K562 (cell line): ENCODE results near the gene PLCG2. TPM values are rescaled to one million over a fixed set of nuclear protein-coding genes. Genes with fewer than 3 reads are reported as not detected.

Experiments
- CXXC5 ChIP-seq: fragments of 250-450 bp; sonication (Bioruptor Pico); IDR thresholded peaks from 2 replicates; pipeline ENCODE4 v1.8.0; 2022; ENCODE audit warnings: inconsistent platforms, mild to moderate bottlenecking, moderate library complexity
- ELF2 ChIP-seq: fragments of 250-450 bp; sonication (Bioruptor Pico); IDR thresholded peaks from 2 replicates; pipeline ENCODE4 v1.5.0; 2021; ENCODE audit warnings: mild to moderate bottlenecking
- GABPA ChIP-seq: fragments of 200-800 bp; sonication (Bioruptor generic); conservative IDR thresholded peaks from 2 replicates; pipeline ENCODE4 v1.6.1; 2016; ENCODE audit warnings: low read depth, missing genetic modification characterization, missing compliant biosample characterization
- HCFC1 ChIP-seq: IDR thresholded peaks from 2 replicates; pipeline ENCODE4 v1.6.1; 2012; ENCODE audit warnings: low read depth, low read length, improper control_type of control experiment
- HMGN3 ChIP-seq: IDR thresholded peaks from 2 replicates; pipeline ENCODE4 v1.6.1; 2011; ENCODE audit warnings: borderline replicate concordance, low read depth, mild to moderate bottlenecking, mixed read lengths, low read length; ENCODE audit not compliant: insufficient read length; ENCODE audit errors: extremely low read depth
- OTX1 ChIP-seq: fragments of 450-650 bp; formaldehyde crosslinking; IDR thresholded peaks from 2 replicates; pipeline ENCODE4 v1.4.0; 2022; ENCODE audit warnings: mild to moderate bottlenecking
- SP2 ChIP-seq: IDR thresholded peaks from 2 replicates; pipeline ENCODE4 v1.6.1; 2011; ENCODE audit warnings: mild to moderate bottlenecking, low read depth, low read length, moderate library complexity; ENCODE audit not compliant: poor library complexity, severe bottlenecking; ENCODE audit errors: extremely low read depth
- polyA plus RNA-seq, 8 experiments: library from polyadenylated mRNA; depleted of rRNA in 4 of 8; stranded (reverse) in 5 of 8; unstranded in 3 of 8; fragments of >200 nt; fragmentation: Nextera tagmentation in 2 of 8; fragmentation: Illumina TruSeq in 1 of 8; extraction: Ambion mirVana in 2 of 8; extraction: Trizol in 1 of 8; gene quantifications; 2 replicates each; pipeline versions ENCODE4 v1.2.1 to v1.2.3, GENCODE V29; 2011 to 2014; ENCODE audit warnings: inconsistent platforms in 1 of 8, missing spikeins in 1 of 8
- total RNA-seq, 7 experiments: library from RNA; depleted of rRNA in 6 of 7; stranded (reverse); fragments of >200 nt in 6 of 7; fragmentation: Illumina TruSeq in 2 of 7; extraction: Trizol in 2 of 7; gene quantifications; 2 replicates each; pipeline versions ENCODE4 v1.2.1 to v1.2.3, GENCODE V29; 2011 to 2021; ENCODE audit warnings: low replicate concordance in 1 of 7
- TF ChIP-seq, protein P1 (sequence below), 3 experiments: fragments of 200-800 bp in 1 of 3; fragments of 250-450 bp in 1 of 3; fragments of 450-650 bp in 1 of 3; sonication (Bioruptor Pico) in 1 of 3; sonication (Bioruptor generic) in 1 of 3; formaldehyde crosslinking in 1 of 3; IDR thresholded peaks; 2 replicates each; pipeline versions ENCODE4 v1.6.1 to v1.8.0; 2016 to 2022; ENCODE audit warnings: mild to moderate bottlenecking in 2 of 3, missing genetic modification characterization in 2 of 3, missing compliant biosample characterization in 1 of 3, moderate library complexity in 1 of 3
- TF ChIP-seq, protein P2 (sequence below): fragments of 250-450 bp; sonication (Bioruptor Pico); IDR thresholded peaks from 2 replicates; pipeline ENCODE4 v1.9.0; 2021; ENCODE audit warnings: mild to moderate bottlenecking, inconsistent platforms

Gene PLCG2
- total and polyA plus RNA-seq, 9 of the 15 experiments (the other 6 are each of a cell fraction or from before 2014, with no cell fraction given): 0.94 to 7.1 (median 3.1) TPM

GRCh38 chr16:82011199-82011641 is 232.1 kb downstream of the PLCG2 start, which contains the start of gene SDR42E1 (continued):
- peak; percentile 65 for TF ChIP-seq SP2
- TF ChIP-seq HMGN3: no peak
- TF ChIP-seq, protein P1, sequence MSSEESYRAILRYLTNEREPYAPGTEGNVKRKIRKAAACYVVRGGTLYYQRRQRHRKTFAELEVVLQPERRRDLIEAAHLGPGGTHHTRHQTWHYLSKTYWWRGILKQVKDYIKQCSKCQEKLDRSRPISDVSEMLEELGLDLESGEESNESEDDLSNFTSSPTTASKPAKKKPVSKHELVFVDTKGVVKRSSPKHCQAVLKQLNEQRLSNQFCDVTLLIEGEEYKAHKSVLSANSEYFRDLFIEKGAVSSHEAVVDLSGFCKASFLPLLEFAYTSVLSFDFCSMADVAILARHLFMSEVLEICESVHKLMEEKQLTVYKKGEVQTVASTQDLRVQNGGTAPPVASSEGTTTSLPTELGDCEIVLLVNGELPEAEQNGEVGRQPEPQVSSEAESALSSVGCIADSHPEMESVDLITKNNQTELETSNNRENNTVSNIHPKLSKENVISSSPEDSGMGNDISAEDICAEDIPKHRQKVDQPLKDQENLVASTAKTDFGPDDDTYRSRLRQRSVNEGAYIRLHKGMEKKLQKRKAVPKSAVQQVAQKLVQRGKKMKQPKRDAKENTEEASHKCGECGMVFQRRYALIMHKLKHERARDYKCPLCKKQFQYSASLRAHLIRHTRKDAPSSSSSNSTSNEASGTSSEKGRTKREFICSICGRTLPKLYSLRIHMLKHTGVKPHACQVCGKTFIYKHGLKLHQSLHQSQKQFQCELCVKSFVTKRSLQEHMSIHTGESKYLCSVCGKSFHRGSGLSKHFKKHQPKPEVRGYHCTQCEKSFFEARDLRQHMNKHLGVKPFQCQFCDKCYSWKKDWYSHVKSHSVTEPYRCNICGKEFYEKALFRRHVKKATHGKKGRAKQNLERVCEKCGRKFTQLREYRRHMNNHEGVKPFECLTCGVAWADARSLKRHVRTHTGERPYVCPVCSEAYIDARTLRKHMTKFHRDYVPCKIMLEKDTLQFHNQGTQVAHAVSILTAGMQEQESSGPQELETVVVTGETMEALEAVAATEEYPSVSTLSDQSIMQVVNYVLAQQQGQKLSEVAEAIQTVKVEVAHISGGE (CRISPR knock-in tag; IDR thresholded peaks at IDR 0.05): peak; percentile 72 to 96 (median 95)
- peak; percentile 32; the same call in 1 of the 2 replicates for TF ChIP-seq CXXC5 (CRISPR knock-in tag)
- TF ChIP-seq ELF2 (CRISPR knock-in tag): peak; percentile 70
- TF ChIP-seq, protein P2, sequence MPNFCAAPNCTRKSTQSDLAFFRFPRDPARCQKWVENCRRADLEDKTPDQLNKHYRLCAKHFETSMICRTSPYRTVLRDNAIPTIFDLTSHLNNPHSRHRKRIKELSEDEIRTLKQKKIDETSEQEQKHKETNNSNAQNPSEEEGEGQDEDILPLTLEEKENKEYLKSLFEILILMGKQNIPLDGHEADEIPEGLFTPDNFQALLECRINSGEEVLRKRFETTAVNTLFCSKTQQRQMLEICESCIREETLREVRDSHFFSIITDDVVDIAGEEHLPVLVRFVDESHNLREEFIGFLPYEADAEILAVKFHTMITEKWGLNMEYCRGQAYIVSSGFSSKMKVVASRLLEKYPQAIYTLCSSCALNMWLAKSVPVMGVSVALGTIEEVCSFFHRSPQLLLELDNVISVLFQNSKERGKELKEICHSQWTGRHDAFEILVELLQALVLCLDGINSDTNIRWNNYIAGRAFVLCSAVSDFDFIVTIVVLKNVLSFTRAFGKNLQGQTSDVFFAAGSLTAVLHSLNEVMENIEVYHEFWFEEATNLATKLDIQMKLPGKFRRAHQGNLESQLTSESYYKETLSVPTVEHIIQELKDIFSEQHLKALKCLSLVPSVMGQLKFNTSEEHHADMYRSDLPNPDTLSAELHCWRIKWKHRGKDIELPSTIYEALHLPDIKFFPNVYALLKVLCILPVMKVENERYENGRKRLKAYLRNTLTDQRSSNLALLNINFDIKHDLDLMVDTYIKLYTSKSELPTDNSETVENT: 0 out of 2 replicates have a peak, but pooled peaks have one; percentile 53
- peak; percentile 94 for TF ChIP-seq GABPA (tag)
- TF ChIP-seq HCFC1: peak; percentile 30; the same call in 1 of the 2 replicates
- TF ChIP-seq OTX1: no peak
- TF ChIP-seq, all 486 proteins: peak for 15

Other genes with a start within 250 kb of the PLCG2 start
- gene SDR42E1, start 232.2 kb downstream of the PLCG2 start, total RNA-seq (2014; rRNA removed): 0.29 and 0.64 TPM in 2 replicates
- 0.29 and 0.64 TPM in 2 replicates for gene SDR42E1, start 232.2 kb downstream of the PLCG2 start, total RNA-seq (2014; rRNA removed; fragmentation: Illumina TruSeq; extraction: Trizol)
- 0.22 and 0.49 TPM in 2 replicates for gene SDR42E1, start 232.2 kb downstream of the PLCG2 start, total RNA-seq (2015; rRNA removed; fragmentation: Illumina TruSeq; extraction: Trizol)
- gene SDR42E1, start 232.2 kb downstream of the PLCG2 start, total RNA-seq (2021): 0.42 and 0.92 TPM in 2 replicates
- gene SDR42E1, start 232.2 kb downstream of the PLCG2 start, polyA plus RNA-seq (2011; rRNA removed): 0.22 and 0.25 TPM in 2 replicates
- gene SDR42E1, start 232.2 kb downstream of the PLCG2 start, polyA plus RNA-seq (2014; fragmentation: Illumina TruSeq; extraction: Trizol): 0.22 and 0.54 TPM in 2 replicates
- gene SDR42E1, start 232.2 kb downstream of the PLCG2 start, polyA plus RNA-seq (2014; fragmentation: Nextera tagmentation; extraction: Ambion mirVana): 1 to 10 TPM in 1 of 2 experiments, under 1 TPM in 1; 0.77 to 1.3 TPM
- gene SDR42E1, start 232.2 kb downstream of the PLCG2 start, polyA plus RNA-seq (2014; rRNA removed): 0.13 and 0.46 TPM in 2 replicates